ENCODE measurements around the gene SAXO1. TPM values are rescaled to one million over a fixed set of nuclear protein-coding genes. Genes with fewer than 3 reads are reported as not detected.

Gene SAXO1
- total RNA-seq, 1 experiment from 2014 or later = not detected

DNA sequence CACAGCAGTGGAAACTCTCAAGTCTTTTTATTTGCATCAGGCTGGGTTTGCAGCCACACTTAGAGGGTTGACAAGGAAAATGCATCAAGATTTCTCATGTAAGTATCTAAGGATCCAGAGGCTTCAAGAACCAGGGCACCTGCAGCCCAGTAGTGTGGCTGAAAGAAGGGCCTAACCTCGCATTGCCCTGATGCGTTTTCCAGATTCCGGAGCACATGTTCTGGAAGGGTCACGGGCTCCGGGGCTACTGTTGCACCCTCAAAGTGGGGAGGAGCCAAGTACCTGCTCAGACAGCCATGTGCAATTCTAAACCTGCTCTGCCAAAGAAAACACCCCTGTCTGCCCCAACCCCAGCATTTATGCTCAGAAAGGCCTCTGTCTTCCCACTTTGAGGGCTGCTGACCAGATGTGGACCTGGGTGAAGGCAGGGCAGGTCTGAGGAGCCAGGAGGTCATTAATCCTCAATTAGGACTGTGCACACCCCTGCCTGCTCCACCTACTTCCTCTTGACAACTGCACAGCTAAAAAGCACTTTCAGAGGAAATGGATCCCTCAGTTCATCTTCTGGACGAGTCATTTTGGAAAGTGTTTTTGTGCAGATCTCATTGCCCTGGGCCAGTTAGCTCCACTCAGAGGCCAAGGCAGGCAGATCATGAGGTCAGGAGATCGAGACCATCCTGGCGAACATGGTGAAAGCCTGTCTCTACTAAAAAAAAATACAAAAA, 110.7 kb downstream of the SAXO1 start:
- Mint-ChIP-seq H3K27ac (ENCODE audit: low read depth, unreplicated experiment) (no peak overlapping the region), H3K4me1 (ENCODE audit: insufficient read depth, unreplicated experiment) (no peaks in the 10 kb centered on the region), H3K9me3 (ENCODE audit: unreplicated experiment) (no peaks in the 10 kb centered on the region), H3K27me3 (ENCODE audit: insufficient read depth, unreplicated experiment) (no peaks in the 10 kb centered on the region), H3K4me3 (ENCODE audit: unreplicated experiment) (no peak overlapping the region), H3K36me3 (ENCODE audit: insufficient read depth, unreplicated experiment) (peaks cover 12% of the 10 kb centered on the region)
- no peak for DNase-seq (ENCODE audit: unreplicated experiment)
- BruUV-seq (replicated peaks) = no TSS peak
- intact Hi-C loops (cut with micrococcal nuclease) = no loop called here
- TF ChIP-seq, protein P1, sequence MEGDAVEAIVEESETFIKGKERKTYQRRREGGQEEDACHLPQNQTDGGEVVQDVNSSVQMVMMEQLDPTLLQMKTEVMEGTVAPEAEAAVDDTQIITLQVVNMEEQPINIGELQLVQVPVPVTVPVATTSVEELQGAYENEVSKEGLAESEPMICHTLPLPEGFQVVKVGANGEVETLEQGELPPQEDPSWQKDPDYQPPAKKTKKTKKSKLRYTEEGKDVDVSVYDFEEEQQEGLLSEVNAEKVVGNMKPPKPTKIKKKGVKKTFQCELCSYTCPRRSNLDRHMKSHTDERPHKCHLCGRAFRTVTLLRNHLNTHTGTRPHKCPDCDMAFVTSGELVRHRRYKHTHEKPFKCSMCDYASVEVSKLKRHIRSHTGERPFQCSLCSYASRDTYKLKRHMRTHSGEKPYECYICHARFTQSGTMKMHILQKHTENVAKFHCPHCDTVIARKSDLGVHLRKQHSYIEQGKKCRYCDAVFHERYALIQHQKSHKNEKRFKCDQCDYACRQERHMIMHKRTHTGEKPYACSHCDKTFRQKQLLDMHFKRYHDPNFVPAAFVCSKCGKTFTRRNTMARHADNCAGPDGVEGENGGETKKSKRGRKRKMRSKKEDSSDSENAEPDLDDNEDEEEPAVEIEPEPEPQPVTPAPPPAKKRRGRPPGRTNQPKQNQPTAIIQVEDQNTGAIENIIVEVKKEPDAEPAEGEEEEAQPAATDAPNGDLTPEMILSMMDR (IDR thresholded peaks at IDR 0.05; ENCODE audit: unreplicated experiment) = no peak
- ChIA-PET CTCF (no interaction called here), POLR2A (no interaction called here)

DNA sequence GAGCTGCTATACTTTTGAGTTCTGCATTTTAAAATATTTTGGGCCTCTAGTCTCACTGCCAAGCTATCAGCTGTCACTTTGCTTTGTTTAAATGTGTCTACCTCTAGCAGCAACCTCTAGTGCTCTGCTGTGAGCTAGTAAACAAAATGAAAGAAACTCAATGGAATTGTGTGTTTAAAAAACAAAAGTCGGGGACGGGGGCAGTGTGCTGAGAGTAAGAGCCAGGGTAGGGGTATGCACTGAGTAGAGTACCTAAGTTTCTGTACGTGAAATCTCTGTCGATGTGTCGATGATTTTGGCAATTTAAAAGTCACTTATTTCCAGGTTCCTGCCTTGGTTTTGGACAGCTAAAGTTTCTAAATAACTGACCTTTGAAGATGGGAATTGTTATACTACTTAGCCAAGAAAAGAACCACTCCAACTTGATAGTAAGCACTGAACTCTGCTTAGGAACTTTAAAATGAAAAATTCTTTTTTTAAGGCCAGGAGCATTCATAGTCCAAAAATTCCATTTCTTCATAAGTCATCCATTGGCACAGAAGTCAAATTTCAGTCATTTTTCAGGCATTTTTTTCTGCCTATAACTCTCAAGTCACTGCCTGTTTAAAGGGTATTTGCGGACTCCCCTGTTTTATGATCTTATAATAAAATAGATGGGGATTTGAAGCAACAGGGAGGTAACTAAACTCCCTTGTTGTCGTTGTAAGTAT, 111.5 kb downstream of the SAXO1 start:
- BruUV-seq (replicated peaks) = no TSS peak

DNA sequence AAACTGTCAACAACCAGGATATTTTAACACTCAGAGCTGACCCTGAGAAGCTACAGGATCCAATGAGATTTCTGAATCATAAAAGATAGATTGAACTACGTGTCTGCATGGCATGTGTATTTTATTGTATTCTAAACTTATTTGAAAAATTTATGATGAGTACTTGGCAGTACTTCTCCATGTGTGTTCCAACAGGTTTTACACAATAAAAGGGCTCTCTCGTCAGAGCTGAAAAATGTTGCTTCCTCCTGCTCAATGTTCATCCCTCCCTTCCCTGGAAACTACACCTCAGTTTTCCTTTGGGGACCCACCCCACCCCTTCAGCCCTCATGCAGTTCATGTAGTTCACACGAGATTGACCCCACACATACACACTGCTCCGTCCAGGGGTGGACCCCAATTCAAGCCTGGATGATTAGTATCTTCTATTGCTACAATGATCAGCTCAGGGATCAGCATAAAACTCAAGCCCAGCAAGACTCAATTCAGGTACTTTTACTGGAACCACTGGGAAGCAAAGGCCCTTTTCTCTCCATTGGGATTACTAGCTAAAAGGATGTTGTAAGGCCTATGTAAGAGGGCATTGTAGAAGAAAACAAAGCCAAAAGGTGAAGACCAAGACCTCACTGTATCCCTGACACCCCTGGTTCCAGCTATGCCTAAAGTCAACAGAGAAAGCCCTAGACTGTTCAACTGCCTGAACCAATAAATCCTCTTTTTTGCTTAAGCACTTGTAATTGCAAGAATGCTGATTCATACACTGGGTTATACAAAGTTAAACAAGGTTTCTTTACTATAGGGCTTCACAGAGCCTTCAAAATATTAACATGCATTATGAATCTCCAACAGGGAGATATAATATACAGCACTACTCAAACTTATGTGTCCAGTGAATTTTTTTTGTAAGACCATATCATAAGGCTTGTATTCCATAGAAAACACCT, 112.6 kb downstream of the SAXO1 start:
- H3K4me3 Mint-ChIP-seq (ENCODE audit: unreplicated experiment) = no peak overlapping the region
- ChIA-PET POLR2A (no interaction called here), CTCF (interaction anchor here (0.5 to 0.7 kb wide), 2 partner anchors 626 to 778 kb away, joined by 3 to 4 read pairs; no protein-coding TSS in a partner anchor)
- BruUV-seq (replicated peaks) = no TSS peak
- TF ChIP-seq, protein P1 (IDR thresholded peaks at IDR 0.05; ENCODE audit: unreplicated experiment) = no peak
- peaks cover 12% of the 10 kb centered on the region for H3K36me3 Mint-ChIP-seq (ENCODE audit: insufficient read depth, unreplicated experiment)
- H3K4me1 Mint-ChIP-seq (ENCODE audit: insufficient read depth, unreplicated experiment) = no peaks in the 10 kb centered on the region
- H3K27ac Mint-ChIP-seq (ENCODE audit: low read depth, unreplicated experiment) = no peak overlapping the region
- H3K9me3 Mint-ChIP-seq (ENCODE audit: unreplicated experiment) = no peaks in the 10 kb centered on the region
- no peaks in the 10 kb centered on the region for H3K27me3 Mint-ChIP-seq (ENCODE audit: insufficient read depth, unreplicated experiment)
- no peak for DNase-seq (ENCODE audit: unreplicated experiment)
- intact Hi-C loops (cut with micrococcal nuclease) = no loop called here

More for the DNA sequence above, 111.5 kb downstream of the SAXO1 start:
- TF ChIP-seq, protein P1 (IDR thresholded peaks at IDR 0.05; ENCODE audit: unreplicated experiment) = no peak
- Mint-ChIP-seq H3K4me3 (ENCODE audit: unreplicated experiment) (no peak overlapping the region), H3K27me3 (ENCODE audit: insufficient read depth, unreplicated experiment) (no peaks in the 10 kb centered on the region), H3K4me1 (ENCODE audit: insufficient read depth, unreplicated experiment) (no peaks in the 10 kb centered on the region), H3K36me3 (ENCODE audit: insufficient read depth, unreplicated experiment) (peaks cover 12% of the 10 kb centered on the region), H3K27ac (ENCODE audit: low read depth, unreplicated experiment) (no peak overlapping the region), H3K9me3 (ENCODE audit: unreplicated experiment) (no peaks in the 10 kb centered on the region)
- no peak for DNase-seq (ENCODE audit: unreplicated experiment)
- ChIA-PET POLR2A (no interaction called here), CTCF (interaction anchor here (0.5 to 0.7 kb wide), 2 partner anchors 107 to 627 kb away, joined by 3 read pairs; no protein-coding TSS in a partner anchor)
- intact Hi-C loops (cut with micrococcal nuclease) = no loop called here

Data from MCF 10A (cell line).